Endothelial cell of hepatic sinusoid (primary cell): Measurements from ENCODE around the gene OPTC.

Source experiments
- in situ Hi-C: cut with HindIII; loops from 2 replicates; pipeline ENCODE4 v1.10.0; 2017; ENCODE audit warnings: low sequenced_read_pairs

Gene OPTC

DNA sequence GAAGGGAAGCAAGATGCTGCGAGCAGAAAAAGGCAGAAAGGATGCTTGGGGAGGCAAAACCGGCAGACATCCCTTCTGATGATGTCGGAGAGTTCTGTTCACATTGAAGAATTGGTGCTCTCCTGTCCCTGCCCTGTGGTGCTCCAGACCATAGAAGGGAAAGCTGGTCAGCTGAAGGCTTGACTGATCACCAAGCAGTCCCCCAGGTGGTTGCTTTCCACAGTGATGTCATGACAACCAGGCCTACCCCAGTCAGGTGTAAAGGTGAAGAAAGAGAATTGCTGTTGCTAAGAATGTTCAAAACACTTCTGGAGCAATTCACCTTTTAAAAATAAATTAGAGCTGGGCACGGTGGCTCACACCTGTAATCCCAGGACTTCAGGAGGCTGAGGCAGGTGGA, 59.5 kb downstream of the OPTC start:
- in situ Hi-C loops = no loop called here

- in situ Hi-C loops = no loop called here
These were observed 60.1 kb downstream of the OPTC start for GRCh38 chr1:203554071-203554470.

- in situ Hi-C loops = no loop called here
These were observed 61.1 kb downstream of the OPTC start for GRCh38 chr1:203555076-203555475.

- in situ Hi-C loops = no loop called here
These were observed 61.6 kb downstream of the OPTC start for GRCh38 chr1:203555511-203556046.

GRCh38 chr1:203556047-203556851, 62.3 kb downstream of the OPTC start:
- in situ Hi-C loops = no loop called here

- in situ Hi-C loops = no loop called here
These were observed 63.4 kb downstream of the OPTC start for GRCh38 chr1:203557390-203557789.

DNA sequence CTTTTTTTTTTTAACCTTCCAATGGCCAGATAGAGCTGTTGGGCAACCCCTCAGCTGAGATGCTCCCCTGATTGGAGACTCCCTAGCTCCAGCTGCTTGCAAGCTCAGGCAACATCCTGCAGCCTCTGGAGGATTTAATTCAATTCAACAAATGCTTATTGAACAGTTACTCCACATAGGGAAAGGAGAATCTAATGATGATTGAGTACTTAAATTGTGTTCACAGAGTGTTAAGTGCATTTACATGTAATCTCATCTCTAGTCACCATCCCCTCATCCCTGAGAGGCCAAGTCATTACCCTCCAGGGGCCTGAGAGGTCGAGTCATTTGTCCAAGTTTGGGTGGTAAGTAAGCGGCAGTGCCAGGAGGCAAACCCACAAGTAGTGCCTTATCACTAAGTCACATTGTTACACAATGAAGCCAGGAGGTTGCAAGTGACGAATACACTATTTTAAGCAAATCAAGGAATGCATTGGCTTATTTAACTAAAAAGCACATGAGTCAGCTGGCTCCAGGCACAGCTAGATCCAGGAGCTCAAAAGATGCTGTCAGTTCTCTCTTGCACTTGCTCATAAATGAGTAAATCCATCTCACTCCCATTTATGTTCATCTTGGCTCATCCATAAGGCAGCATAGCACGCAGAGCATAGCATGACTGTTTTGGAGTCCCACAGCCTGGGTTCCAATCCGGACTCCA, 64.3 kb downstream of the OPTC start:
- in situ Hi-C loops = no loop called here
